Measurements from ENCODE around the gene CENPU. TPM values are rescaled to one million over a fixed set of nuclear protein-coding genes. Genes with fewer than 3 reads are reported as not detected.

CENPU gene
- polyA plus RNA-seq, 3 donors from 2014 or later = 3.4 to 7.2 (median 7.1) TPM

DNA sequence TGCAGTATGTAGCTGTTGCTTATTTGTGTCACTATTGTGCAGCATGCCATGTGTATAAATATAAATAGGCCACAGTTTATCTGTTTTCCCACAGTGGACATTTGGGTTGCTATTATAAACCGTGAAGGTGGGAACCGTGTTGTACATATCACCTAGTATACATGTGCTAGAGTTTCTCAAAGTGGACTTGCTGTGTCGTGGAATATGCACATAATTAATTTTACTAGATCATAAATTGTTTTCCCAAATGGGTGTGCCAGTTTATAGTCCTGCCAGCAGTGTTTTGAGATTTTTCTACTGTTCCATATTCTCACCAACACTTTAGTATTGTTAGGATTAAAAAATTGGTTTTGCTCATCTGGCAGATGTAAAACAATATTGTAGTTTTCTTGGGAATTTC is 45.9 kb downstream of the CENPU start:
- H3K4me3 Mint-ChIP-seq = no peak overlapping the region
- H3K27ac Mint-ChIP-seq = no peak overlapping the region
- peaks cover 11 to 15% of the 10 kb centered on the region in 2 donors for H3K4me1 Mint-ChIP-seq
- H3K9me3 Mint-ChIP-seq = no peaks in the 10 kb centered on the region
- H3K36me3 Mint-ChIP-seq = peaks cover 0 to 32% (median 22%) of the 10 kb centered on the region in 3 donors
- no peak for DNase-seq
- no peaks in the 10 kb centered on the region for H3K27me3 Mint-ChIP-seq (ENCODE audit: low read depth in 3 of 3)

DNA sequence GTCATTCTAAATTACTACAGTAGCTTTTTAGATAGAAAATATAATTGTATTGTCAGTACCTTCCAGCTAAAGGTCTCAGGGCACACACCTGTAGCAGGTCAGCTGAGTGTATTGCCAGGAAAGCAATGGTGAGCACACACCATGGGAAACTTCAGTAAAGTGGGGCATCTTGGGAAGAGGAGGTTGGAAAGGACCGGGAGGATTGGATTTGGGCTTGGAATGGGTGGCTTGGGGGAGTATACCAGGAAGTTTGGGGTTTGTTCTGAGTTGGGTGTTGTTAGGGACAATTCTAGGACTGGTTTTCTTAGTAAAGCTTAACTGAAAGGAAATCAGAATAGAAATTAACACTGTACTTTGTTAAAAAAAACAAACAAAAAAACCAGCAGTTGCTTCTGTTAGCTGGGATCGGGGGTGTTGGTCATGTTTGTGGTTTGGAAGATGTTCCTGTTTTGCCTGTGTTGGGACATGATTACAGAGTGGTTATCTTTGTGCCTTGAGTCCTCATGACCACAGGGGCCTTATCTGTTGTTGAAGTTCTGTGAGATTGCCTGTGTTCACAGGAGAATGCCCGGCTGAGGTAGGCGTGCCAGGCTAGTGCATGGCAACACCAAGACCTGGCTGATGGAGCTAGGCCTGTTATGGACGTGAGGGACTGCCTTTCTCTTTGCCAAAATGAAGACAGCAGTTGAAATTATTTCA is 49.3 kb downstream of the CENPU start:
- Mint-ChIP-seq H3K4me3 (peak overlapping the region in 1 of 5 donors; percentile 56), H3K4me1 (peaks cover 11 to 15% of the 10 kb centered on the region in 2 donors)

GRCh38 chr4:184681916-184682315 is 52.0 kb downstream of the CENPU start:
- Mint-ChIP-seq H3K36me3 (peaks cover 0 to 17% (median 11%) of the 10 kb centered on the region in 3 donors), H3K27me3 (ENCODE audit: low read depth in 3 of 3) (no peaks in the 10 kb centered on the region), H3K4me3 (no peak overlapping the region), H3K27ac (no peak overlapping the region), H3K9me3 (no peaks in the 10 kb centered on the region), H3K4me1 (peaks cover 11 to 15% of the 10 kb centered on the region in 2 donors)
- DNase-seq = no peak

More for the DNA sequence above, 49.3 kb downstream of the CENPU start:
- Mint-ChIP-seq H3K27ac (peak overlapping the region in 5 of 6 donors; percentile 4 to 86 (median 76)), H3K36me3 (peaks cover 0 to 17% (median 13%) of the 10 kb centered on the region in 3 donors), H3K9me3 (no peaks in the 10 kb centered on the region), H3K27me3 (ENCODE audit: low read depth in 3 of 3) (no peaks in the 10 kb centered on the region)
- DNase-seq = no peak

- no peaks in the 10 kb centered on the region for H3K9me3 Mint-ChIP-seq
- H3K27me3 Mint-ChIP-seq (ENCODE audit: low read depth in 3 of 3) = no peaks in the 10 kb centered on the region
- peaks cover 0 to 9% (median 4%) of the 10 kb centered on the region in 3 donors for H3K36me3 Mint-ChIP-seq
- no peak for DNase-seq
- no peak overlapping the region for H3K27ac Mint-ChIP-seq
- H3K4me3 Mint-ChIP-seq = no peak overlapping the region
- peaks cover 11 to 15% of the 10 kb centered on the region in 2 donors for H3K4me1 Mint-ChIP-seq
Observed at GRCh38 chr4:184680698-184681097, 53.2 kb downstream of the CENPU start.

- Mint-ChIP-seq H3K4me1 (no peaks in the 10 kb centered on the region), H3K27ac (peak overlapping the region in 1 of 6 donors; percentile 57), H3K27me3 (ENCODE audit: low read depth in 3 of 3) (peaks cover 0 to 3% (median 0%) of the 10 kb centered on the region in 3 donors), H3K36me3 (peaks cover 7 to 31% (median 12%) of the 10 kb centered on the region in 3 donors), H3K4me3 (no peak overlapping the region), H3K9me3 (no peaks in the 10 kb centered on the region)
- no peak for DNase-seq
Observed at GRCh38 chr4:184675821-184676492, 57.9 kb downstream of the CENPU start.

GRCh38 chr4:184675018-184675417 is 58.9 kb downstream of the CENPU start:
- Mint-ChIP-seq H3K27me3 (ENCODE audit: low read depth in 3 of 3) (peaks cover 0 to 3% (median 0%) of the 10 kb centered on the region in 3 donors), H3K4me3 (no peak overlapping the region), H3K9me3 (no peaks in the 10 kb centered on the region), H3K36me3 (peaks cover 7 to 31% (median 12%) of the 10 kb centered on the region in 3 donors), H3K4me1 (peaks cover 3 to 5% of the 10 kb centered on the region in 2 donors), H3K27ac (peak overlapping the region in 3 of 6 donors; percentile 30 to 61 (median 60))
- no peak for DNase-seq

DNA sequence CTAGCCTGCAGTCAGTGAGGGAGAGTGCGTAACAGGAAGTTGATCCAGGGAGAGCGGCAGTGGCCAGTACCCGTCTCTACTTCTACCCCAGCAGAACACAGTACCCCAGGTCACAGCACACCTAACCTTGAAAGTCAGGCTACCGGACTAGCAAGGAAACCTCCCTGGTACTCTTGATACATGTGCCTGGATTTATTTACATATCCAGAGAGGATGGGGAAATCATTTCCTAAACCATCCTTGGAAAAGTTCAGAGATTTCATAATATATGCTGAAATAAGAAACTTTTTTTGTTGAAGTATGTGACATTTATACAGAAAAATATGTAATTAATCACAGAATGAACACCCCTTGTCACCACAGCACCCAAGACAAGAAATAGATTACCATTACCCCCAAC is 59.9 kb downstream of the CENPU start:
- peaks cover 7 to 31% (median 16%) of the 10 kb centered on the region in 3 donors for H3K36me3 Mint-ChIP-seq
- H3K27me3 Mint-ChIP-seq (ENCODE audit: low read depth in 3 of 3) = peaks cover 0 to 3% (median 0%) of the 10 kb centered on the region in 3 donors
- peaks cover 13 to 15% of the 10 kb centered on the region in 2 donors for H3K4me1 Mint-ChIP-seq
- no peak overlapping the region for H3K4me3 Mint-ChIP-seq
- no peaks in the 10 kb centered on the region for H3K9me3 Mint-ChIP-seq
- DNase-seq = no peak
- H3K27ac Mint-ChIP-seq = peak overlapping the region in 1 of 6 donors; percentile 69

DNA sequence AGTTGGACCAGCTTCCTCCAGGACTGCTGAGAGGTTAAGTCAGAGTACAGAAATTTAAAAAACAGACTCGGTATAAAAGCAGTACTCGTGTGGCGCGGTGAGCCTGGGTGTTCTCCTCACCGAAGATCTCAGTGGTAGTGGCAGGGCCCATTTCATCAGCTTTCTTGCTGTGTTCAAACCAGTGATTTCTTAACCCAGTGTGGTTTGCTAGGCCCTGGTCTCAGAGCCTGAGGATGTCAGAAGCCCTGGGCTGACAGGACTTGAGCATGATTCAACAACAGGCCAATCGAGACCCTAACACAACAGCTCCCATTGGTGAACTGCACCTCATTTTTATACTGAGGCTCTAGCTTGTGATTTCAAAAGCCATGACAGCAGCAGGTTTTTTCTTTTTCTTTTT is 61.2 kb downstream of the CENPU start:
- Mint-ChIP-seq H3K4me1 (peaks cover 25 to 28% of the 10 kb centered on the region in 2 donors), H3K4me3 (no peak overlapping the region), H3K27ac (peak overlapping the region in 1 of 6 donors; percentile 18), H3K9me3 (no peaks in the 10 kb centered on the region), H3K27me3 (ENCODE audit: low read depth in 3 of 3) (peaks cover 0 to 3% (median 2%) of the 10 kb centered on the region in 3 donors), H3K36me3 (peaks cover 16 to 39% (median 24%) of the 10 kb centered on the region in 3 donors)
- DNase-seq = no peak

- Mint-ChIP-seq H3K27me3 (ENCODE audit: low read depth in 3 of 3) (peaks cover 0 to 3% (median 2%) of the 10 kb centered on the region in 3 donors), H3K4me1 (peaks cover 40% of the 10 kb centered on the region in 2 donors), H3K27ac (peak overlapping the region in 3 of 6 donors; percentile 33 to 93 (median 84)), H3K4me3 (no peak overlapping the region), H3K36me3 (peaks cover 17 to 40% (median 21%) of the 10 kb centered on the region in 3 donors), H3K9me3 (no peaks in the 10 kb centered on the region)
- DNase-seq = no peak
Observed at GRCh38 chr4:184671101-184671500, 62.8 kb downstream of the CENPU start.

GRCh38 chr4:184669251-184669650 is 64.6 kb downstream of the CENPU start:
- no peak for DNase-seq
- peak overlapping the region in 4 of 5 donors; percentile 52 to 78 (median 68) for H3K4me3 Mint-ChIP-seq
- peaks cover 40% of the 10 kb centered on the region in 2 donors for H3K4me1 Mint-ChIP-seq
- peak overlapping the region; percentile 2 to 98 (median 94) for H3K27ac Mint-ChIP-seq
- peaks cover 18 to 39% (median 20%) of the 10 kb centered on the region in 3 donors for H3K36me3 Mint-ChIP-seq
- H3K9me3 Mint-ChIP-seq = no peaks in the 10 kb centered on the region
- peaks cover 0 to 3% (median 2%) of the 10 kb centered on the region in 3 donors for H3K27me3 Mint-ChIP-seq (ENCODE audit: low read depth in 3 of 3)

DNA sequence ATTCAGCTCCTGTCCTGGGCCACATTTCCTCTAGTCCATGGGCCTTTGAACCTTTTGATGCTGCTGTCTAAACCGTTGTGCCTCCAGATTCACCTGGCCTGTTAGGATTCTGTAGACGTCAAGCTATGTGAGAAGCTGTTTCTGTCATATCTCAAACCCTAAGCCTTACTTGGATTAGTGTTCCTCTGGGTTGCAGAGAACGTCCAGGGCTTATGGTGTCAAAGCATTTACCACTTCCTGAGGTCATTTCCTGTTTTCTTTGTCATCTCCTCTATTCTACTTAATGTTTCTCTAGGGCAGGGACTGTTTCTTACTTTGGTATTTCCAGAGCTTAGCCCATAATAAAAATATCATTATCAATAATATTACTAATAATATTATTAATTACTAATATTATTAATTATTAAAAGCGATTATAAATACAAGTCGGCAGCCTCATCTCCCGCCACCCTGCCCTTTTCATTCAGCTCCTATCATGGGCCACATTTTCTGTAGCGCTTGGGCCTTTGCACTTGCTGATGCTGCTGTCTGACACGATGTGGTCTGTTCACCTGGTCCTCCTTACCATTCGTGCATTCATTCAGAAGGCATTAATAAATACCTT is 65.3 kb downstream of the CENPU start:
- Mint-ChIP-seq H3K9me3 (no peaks in the 10 kb centered on the region), H3K4me1 (peaks cover 40% of the 10 kb centered on the region in 2 donors), H3K27ac (peak overlapping the region; percentile 66 to 98 (median 96)), H3K36me3 (peaks cover 17 to 33% (median 20%) of the 10 kb centered on the region in 3 donors), H3K27me3 (ENCODE audit: low read depth in 3 of 3) (peaks cover 0 to 2% (median under 1%) of the 10 kb centered on the region in 3 donors), H3K4me3 (peak overlapping the region in 4 of 5 donors; percentile 52 to 82 (median 74))
- DNase-seq = peak; percentile 68 to 74 (median 68)

DNA sequence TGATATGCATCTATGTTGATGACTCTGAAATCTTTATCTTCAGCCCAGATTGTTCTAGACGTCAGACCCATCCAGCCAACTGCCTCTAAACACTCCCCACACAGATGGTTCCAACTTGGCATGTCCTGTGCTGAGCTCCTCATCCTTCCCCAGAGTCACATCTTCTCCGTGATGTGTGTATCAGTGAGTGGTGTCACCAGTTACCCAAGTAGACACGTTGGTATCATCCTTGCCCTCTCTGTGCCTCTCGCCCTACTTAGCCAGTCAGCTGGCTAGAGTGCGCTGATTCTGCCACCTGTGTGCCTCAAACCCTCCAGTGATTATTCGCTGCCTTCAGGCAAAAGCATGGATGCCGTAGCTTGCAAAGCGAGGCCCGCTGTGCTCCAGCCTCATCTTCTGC is 65.8 kb downstream of the CENPU start:
- Mint-ChIP-seq H3K36me3 (peaks cover 17 to 33% (median 20%) of the 10 kb centered on the region in 3 donors), H3K27me3 (ENCODE audit: low read depth in 3 of 3) (peaks cover 0 to 2% (median 0%) of the 10 kb centered on the region in 3 donors), H3K27ac (peak overlapping the region; percentile 66 to 98 (median 96)), H3K4me1 (peaks cover 40% of the 10 kb centered on the region in 2 donors), H3K9me3 (no peaks in the 10 kb centered on the region), H3K4me3 (peak overlapping the region in 4 of 5 donors; percentile 43 to 82 (median 68))
- DNase-seq = no peak

DNA sequence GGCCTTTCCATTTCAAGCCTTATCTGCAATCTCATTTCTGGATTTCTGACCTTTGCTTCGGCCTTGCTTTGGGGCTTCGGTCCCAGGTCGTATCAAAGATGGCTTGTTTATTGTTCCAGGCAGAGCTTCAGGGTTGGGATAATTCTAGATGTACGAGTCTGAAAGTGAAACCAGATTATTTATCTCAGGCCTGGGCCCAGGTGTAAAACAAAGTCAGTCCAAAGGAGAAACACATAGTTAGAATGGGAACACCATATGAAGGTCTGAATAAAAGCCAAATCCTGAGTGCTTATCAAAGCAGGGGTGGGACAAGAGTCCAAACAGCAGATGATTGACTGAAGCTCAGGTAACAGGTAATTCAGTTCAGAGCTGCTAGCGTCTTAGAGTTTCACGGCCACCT is 67.2 kb downstream of the CENPU start:
- Mint-ChIP-seq H3K9me3 (no peaks in the 10 kb centered on the region), H3K27ac (peak overlapping the region; percentile 27 to 98 (median 84)), H3K4me1 (peaks cover 40% of the 10 kb centered on the region in 2 donors), H3K27me3 (ENCODE audit: low read depth in 3 of 3) (peaks cover 0 to 2% (median 0%) of the 10 kb centered on the region in 3 donors), H3K4me3 (peak overlapping the region in 2 of 5 donors; percentile 9 to 14), H3K36me3 (peaks cover 13 to 25% (median 15%) of the 10 kb centered on the region in 3 donors)
- no peak for DNase-seq

Measured in immature natural killer cell (primary cell).